NCI-H524 (cell line): ENCODE data around the gene PPIL1.
A peak's percentile ranks its signal among the peaks of the same experiment; 100 is the strongest.

ENCODE experiments used
- DNase-seq, 2 experiments: peaks; one replicate each; lab custom pipeline; 2025; lab: John Stamatoyannopoulos, UW

Gene PPIL1

DNA sequence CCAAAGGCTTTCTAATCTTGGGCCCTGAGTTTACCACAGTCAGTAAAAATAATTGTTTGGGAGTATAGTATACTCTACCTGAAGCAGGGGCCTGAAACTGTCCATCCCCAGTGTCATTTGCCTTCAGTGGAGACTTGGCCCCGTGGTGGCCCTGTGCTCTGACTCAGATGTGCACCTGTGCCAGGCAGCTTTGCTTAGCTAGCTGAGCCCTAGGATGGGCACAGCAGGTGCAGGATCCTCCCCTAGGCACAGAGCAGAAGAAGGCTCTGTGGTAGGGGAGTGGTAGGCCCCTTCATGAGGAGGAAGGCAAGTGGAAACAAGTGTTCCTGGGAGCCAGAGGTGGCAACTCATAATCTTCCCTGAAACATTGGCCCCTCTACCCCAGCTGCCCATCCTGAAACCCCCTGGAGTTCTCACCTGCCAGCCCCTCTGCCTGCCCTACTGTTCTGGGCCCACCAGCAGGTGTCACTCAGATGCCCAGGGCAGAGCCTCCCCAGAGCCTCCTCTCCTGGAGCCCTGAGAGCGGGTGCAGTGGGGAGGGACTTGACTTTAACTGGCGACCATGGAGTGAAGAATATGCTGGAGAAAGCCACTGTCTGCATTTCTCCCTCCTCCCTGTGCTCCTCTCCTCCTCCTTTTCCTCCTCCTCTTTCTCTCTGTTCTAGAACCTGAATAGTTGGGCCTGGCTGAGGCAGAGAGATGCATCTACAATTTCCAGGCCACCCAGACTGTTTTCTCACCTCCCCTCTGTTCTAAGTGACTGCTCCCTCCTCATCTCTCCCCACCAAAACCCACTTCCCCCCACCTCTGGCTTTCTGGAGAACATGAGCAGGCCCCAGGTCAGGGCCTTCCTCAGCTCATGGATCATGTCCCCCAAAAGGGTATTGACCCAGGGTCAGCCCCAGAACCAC is 38.2 kb downstream of the PPIL1 start:
- no peak for DNase-seq

- DNase-seq = peak; percentile 61 to 87
Measured at GRCh38 chr6:36834576-36835341, 39.8 kb downstream of the PPIL1 start.

GRCh38 chr6:36833182-36833789 is 41.3 kb downstream of the PPIL1 start:
- no peak for DNase-seq

DNA sequence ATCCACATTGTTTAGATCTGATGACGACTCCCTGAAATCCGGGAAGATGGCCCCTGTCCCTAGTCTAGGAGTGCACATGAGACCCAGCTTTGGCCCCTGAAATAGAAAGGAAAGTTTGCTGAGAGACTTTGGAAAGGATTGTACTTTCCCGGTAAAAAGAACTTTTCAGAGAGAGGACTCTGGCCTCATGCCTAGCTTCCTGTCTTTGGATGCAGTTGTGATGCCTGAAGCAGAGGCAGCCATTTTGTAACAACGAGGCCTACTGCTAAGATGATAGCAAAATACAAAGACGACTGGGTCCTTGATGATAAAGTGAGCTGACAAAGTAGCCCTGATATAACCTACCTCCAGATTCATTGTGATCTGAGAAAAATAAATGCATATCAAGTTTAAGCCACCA is 42.3 kb downstream of the PPIL1 start:
- DNase-seq = no peak

- DNase-seq = no peak
Measured at GRCh38 chr6:36830577-36830976, 44.0 kb downstream of the PPIL1 start.

- no peak for DNase-seq
Measured at GRCh38 chr6:36829919-36830544, 44.6 kb downstream of the PPIL1 start.

GRCh38 chr6:36827261-36828079 is 47.1 kb downstream of the PPIL1 start:
- no peak for DNase-seq

DNA sequence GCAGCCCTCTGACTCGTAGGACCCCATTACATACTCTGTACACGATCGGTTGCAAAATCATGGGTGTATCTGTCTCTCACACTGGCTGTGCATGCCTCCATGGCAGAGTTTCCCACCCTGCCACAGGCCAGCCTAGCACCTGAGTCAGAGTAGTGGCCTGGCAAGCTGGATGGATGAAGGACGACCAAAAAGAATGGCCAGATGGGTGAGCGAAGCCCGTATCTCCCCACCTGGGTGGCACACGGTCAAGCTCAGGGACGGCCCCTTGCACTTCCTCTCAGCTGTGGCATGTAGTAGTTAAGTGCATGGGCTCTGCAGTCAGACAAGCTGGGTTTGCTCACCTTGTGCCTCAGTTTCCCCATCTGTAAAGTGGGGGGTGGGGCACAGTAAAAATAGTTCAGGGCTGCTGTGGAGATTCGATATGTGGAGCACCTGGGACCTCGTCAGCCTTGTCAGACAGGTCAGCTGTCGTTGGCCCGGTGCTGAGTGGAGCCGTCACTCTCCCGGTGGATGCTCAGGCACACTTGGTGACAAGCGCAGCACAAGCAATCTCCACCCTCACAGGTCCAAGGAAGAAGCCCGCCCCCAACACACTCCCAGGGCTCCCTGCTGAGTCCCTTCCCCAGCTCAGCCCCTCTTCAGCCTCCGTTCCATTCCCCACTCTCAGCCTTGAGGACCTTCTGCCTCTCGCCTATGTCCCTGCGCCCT is 47.9 kb downstream of the PPIL1 start:
- no peak for DNase-seq

DNA sequence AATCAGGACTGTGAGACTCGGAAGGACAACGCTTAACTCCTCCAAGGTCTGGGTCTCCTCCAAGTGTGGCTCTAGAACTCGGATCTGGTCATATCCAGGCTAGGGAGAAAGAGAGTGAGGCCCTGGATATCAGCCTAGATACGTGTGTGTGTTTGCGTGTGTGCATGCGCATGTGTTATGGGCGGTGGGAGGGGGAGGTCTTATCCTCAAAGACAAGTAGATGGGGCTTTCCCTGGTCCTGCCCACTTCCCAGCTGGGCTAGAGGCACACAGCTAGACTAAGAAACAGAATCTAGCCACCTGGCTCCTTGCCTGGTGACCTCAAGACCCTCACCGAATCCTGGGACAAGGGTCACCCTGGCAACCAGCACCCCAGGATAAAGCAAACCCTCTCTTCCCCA is 48.6 kb downstream of the PPIL1 start:
- no peak for DNase-seq

DNA sequence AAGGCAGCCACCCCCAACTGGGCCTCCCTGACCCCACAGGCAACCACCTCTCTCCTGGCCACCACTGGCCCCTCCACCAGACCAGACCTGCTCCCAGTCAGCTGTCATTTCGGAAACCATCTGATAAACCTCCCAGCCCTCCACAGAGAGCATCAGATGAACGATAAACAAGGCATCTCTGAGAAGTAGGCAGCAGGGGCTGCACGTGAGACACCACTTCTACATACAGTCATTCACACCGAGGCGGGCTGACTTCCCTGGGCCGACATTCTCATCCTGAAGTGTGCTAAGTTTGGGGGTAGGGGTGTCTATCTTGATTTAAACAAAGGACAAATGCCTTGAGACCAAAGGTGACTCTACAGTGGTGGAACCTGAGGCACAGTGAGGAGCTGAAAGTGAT is 49.2 kb downstream of the PPIL1 start:
- DNase-seq = no peak

DNA sequence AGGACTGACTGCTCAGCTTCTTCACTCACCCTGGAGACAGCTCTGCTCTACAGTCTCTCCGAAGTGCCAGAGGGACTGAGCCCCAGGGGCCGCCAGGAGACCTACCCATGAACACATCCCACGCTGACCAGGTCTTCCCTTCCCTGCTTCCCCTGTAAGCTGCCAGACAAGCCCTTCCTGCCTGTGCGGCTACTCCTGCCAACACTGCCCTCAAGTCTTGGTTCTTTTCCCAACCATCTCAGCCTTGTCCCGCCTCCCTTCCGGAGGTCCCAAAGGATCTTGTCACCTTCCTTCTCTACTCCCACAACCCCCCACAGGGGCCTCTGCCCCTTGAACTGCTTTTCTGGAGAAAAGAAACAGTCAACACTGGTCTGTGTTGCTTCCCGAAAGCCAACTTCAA is 50.4 kb downstream of the PPIL1 start:
- DNase-seq = no peak

DNA sequence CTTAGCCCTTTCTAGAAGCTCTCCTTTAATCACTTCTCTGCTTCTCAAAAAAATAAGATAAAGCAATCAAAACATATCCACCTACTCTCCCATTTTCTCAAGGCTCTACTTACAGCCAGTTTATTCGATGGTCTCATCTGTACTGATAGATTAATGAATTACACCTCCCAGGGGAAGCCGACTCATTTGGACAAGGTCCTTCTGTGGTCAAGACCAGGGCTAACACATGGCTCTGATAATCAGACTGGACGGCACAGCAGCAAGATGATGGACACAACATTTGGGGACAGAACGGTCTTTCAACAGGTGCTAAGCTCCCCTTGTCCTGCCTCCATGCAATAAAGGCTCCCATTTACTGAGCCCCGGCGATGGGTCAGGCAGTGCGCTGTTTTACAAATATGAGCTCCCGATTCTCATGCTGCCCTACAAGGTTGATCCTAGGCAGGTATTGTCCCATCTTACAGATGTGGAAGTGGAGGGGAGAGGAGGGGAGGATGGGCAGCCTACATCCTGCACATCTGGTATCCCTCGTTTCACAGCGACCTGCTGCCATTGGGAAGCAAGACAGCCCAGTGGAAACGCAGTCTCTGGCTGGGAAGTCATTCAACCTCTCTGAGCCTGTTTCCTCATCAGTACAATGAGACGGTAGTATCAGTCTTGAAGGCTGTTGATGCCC is 51.0 kb downstream of the PPIL1 start:
- no peak for DNase-seq

DNA sequence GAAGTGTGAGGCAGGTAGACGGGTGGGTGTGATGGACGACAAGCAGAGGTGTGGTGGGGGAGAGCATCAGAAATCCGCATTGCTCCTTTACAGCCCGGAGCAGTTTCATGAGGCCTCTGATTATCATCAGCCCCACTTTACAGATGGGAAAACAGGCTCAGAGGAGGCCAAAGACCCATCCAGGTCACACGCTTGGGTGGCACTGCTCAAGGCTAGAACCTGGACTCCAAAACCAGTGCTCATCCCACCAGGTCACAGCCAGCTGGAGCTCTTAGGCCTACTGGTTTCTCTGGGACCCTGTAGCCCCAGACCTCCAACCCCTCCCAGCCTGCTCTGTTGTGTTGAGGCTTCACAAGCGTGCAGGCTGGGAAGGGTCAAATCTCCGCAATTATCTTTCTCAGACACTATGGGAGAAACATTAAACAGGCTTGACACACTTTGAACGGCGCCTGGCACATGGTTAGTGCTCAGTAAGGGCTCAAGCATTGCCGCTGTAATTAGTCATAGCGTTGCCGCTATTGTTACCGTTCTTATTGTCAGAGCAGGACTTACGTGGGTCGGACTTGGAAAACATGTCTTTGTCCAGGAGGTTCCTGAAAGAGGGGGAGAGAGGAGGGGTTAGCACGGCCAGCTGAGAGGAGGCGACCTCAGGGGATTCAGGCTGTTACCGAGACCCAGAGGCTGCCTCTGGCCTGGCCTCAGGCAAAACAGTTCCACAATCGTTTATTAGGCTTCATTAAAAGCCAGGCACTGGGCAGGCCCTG is 51.9 kb downstream of the PPIL1 start:
- no peak for DNase-seq

DNA sequence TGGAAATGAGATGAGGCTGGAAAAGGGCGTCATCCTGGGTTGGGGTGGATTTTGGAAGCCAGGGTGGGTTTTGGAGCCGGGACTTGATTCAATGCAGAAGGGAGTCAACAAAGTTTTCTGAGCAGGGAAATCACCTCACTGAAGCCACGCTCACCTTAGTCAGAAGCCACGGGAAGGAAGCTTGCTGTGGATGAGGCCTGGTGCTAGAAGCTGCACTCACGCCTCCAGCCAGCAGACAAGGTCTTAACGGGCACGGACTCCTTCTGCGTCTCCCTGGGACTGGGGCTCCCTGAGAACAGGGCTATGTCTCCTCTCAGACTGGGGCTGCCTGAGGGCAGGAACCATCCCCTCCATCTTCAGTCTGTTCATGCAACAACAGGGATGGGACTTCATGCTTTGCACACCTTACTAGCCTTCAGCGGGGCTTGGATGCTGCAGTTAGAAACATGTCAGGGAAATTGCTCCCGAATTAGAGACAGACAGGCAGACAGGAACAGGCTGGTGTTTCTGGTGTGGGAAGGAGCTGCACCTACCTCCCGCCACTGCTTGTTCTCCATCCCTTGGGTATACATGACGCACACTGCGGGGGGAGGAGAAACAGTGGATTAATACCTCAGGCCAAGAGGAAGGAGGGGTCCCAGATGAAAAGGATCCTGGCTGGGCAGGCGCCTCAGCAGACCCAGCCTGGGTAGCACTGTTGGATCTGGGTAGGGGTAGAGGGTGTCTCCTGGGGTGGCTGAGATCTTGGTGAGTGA is 52.8 kb downstream of the PPIL1 start:
- no peak for DNase-seq

DNA sequence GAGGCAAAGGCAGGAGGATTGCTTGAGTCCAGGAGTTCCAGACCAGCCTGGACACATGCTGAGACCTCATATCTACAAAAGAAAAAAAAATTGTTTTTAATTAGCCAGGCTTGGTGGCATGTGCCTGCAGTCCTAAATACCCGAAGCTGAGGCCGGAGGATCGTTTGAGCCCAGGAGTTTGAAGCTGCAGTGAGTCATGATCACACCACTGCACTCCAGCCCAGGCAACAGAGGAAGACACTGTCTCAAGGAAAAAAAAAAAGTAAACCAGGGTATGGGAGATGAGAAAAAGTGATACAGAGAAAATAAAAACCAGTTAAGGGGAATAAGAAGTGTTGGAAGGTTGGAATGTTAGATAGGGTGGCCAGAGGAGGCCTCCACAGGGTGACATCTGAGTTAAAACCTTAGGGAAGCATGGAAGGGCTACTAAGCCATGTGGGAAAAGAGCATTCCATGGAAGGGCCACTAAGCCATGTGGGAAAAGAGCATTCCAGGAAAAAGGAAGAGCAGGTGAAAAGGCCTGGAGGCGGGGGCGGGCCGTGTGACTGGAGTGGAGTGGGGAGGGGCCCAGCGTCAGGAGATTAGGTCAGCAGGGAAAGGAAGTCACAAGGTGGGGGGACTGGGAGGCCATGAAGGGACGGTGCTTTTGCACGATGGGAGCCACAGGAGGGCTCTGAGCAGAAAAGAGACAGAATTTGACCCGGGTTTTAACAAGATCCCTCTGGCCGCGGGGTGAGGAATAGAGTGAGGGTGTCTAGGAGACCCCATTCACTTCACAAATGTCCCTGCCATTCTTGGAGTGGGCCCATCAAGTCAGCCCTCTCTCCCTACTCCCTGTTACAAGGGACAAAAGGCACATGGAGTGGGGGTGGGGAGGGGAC is 53.7 kb downstream of the PPIL1 start:
- DNase-seq = no peak

DNA sequence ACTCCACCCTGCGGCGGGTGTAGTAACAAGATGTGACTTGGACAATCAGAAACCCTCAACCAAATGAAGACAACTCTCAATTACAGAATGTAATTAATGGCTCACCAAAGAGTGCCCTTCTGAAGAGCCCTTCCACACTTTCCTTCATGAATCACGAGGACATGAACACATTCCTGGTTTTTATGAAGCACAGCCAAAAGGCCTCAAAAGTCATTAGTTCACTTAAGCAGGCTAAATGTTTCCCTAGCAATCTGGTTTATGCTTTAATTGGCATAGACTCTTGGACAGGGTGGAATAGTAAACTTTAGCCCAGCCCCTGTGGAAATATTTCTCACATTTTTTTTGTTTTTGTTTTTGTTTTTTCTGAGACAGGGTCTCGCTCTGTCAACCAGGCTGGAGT is 55.8 kb downstream of the PPIL1 start:
- DNase-seq = no peak

DNA sequence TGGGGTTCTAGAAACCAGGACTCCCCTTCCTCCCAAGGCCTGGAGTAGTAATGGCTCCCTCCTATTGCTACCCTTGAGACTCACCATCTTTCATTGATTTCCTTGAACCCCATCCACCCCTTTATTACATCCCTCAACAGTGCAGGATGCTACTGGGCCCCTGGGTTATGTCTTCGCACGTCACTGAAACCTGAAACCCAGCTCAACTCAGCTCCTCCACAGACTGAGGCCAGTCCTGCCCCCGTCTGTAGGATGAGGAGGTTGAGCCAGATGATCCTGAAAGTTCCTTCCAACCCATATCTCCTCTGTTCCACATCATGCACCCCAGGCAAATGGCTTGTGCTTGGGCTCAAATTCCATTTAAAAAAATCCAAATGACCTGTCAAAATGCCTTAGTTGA is 56.8 kb downstream of the PPIL1 start:
- no peak for DNase-seq
